RKO (cell line): ENCODE data around the gene C9orf85.

Source experiments
- DNase-seq: peaks from one replicate; pipeline ENCODE4 v3.0.0-alpha.2; 2016; ENCODE audit warnings: low spot score

C9orf85 gene

DNA sequence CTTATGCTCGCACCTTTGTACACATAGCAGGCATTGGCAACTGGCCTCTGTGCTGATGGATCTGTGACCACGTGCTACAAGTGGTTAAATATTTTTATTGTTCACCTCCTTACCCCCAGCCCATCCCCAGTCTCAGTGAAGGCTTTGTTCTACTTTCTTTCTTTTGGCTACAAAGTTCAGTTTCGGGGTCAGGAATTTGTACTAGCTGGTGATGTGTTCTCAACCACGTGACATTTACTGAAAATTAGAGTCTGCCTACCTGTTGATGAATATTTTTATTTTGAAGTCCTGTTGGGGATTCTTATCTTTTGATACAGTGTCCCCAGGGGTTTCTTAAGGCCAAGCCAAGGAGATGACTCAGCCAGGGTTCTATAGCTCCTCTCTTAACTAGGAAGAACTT is 101.2 kb downstream of the C9orf85 start:
- DNase-seq: no peak

DNA sequence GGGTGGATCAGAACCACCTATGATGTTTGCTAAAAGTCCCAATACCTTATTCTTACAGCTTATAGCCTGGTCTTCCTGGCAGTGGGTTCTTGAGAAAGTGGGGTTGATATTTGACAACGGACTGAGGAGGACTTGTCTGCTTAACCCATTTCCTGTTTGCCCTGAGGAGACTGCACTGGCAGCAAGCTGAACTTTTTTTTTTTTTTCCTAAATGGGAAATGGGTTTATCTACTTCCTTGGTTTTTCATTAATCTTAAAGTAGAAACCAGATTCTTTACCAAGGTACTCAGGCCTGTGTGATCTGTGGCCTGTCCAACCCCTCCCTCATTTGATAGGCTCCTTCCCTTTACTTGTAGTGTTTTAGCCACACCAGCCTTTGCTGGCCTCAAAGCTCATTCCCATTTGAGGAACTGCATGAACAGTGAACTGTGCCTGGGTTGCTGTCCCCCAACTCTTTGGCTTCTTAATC is 101.9 kb downstream of the C9orf85 start:
- DNase-seq: no peak

DNA sequence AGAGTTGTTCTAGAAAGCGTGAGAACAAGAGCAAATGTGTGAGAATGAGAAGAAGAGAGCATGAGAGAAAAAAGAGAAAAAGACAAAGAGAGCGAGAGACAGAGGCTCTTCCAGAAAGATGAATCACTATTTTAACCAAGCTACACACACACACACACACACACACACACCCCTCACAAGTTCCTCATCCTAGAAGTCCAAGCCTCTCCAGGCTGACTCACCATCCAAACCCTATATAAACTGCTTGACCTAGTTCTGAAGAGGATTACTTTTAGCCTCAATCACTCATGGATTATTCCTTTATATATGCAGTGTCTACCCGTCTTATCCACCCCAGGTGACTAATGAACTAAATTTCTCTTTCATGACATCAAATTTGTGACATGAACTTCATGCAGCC is 111.4 kb downstream of the C9orf85 start:
- DNase-seq: peak; percentile 34
